Activated CD8-positive, alpha-beta T cell treated with anti-CD3 and anti-CD28 coated beads, Interleukin-2, amount 10 ng/mL, durations not matched to agents 7 days and 5 days (primary cell): Measurements from ENCODE around the gene SARDH. TPM values are rescaled to one million over a fixed set of nuclear protein-coding genes. Genes with fewer than 3 reads are reported as not detected.

ENCODE experiments used
- ATAC-seq: fragments of 150-1000 bp; cut with Tn5 transposase; one replicate; pipeline ENCODE4 v1.10.0; 2021; ENCODE audit warnings: moderate library complexity
- CTCF ChIA-PET: fragments of 350-600 bp; sonication (Branson Sonifier 250); formaldehyde crosslinking; loops from one replicate; lab custom pipeline; 2021; ENCODE audit warnings: antibody characterized with exemption; lab: Charles Lee
- POLR2A ChIA-PET: fragments of 350-600 bp; sonication (Branson Sonifier 250); formaldehyde crosslinking; loops from one replicate; lab custom pipeline; 2021; ENCODE audit warnings: antibody characterized with exemption; lab: Charles Lee
- DNase-seq: peaks from one replicate; pipeline ENCODE4 v3.0.0-alpha.2; 2020
- H3K27ac Mint-ChIP-seq: one replicate; pipeline ENCODE4 v1.8.0; 2021; ENCODE audit warnings: mild to moderate bottlenecking, mixed read lengths
- H3K27me3 Mint-ChIP-seq: one replicate; pipeline ENCODE4 v1.8.0; 2021; ENCODE audit warnings: low read depth, mixed read lengths
- H3K36me3 Mint-ChIP-seq: one replicate; pipeline ENCODE4 v1.8.0; 2021; ENCODE audit warnings: low read depth, mixed read lengths
- H3K4me1 Mint-ChIP-seq: one replicate; pipeline ENCODE4 v1.8.0; 2021; ENCODE audit warnings: low read depth, mixed read lengths
- H3K4me3 Mint-ChIP-seq: one replicate; pipeline ENCODE4 v1.8.0; 2021; ENCODE audit warnings: mild to moderate bottlenecking, mixed read lengths
- H3K9me3 Mint-ChIP-seq: one replicate; pipeline ENCODE4 v1.8.0; 2022; ENCODE audit warnings: mixed read lengths; ENCODE audit not compliant: insufficient read depth
- total RNA-seq, 2 experiments: library from RNA; stranded (reverse); gene quantifications; one replicate each; pipeline ENCODE4 v1.2.3, GENCODE V29; 2021

SARDH gene
- total RNA-seq, 2 experiments from 2014 or later: 3.0 to 3.4 TPM

GRCh38 chr9:133664173-133665050 lies 73.7 kb downstream of the SARDH start:
- no peaks in the 10 kb centered on the region for H3K36me3 Mint-ChIP-seq

GRCh38 chr9:133661846-133662540 lies 76.2 kb downstream of the SARDH start:
- no peak for ATAC-seq
- Mint-ChIP-seq H3K36me3 (no peaks in the 10 kb centered on the region), H3K4me3 (no peak overlapping the region), H3K4me1 (peaks cover 9% of the 10 kb centered on the region), H3K27me3 (peaks cover 28% of the 10 kb centered on the region), H3K9me3 (no peaks in the 10 kb centered on the region), H3K27ac (no peak overlapping the region)
- ChIA-PET POLR2A (interaction anchor here (1.0 kb wide), 1 partner anchor 52 kb away, joined by 3 read pairs; no protein-coding TSS in a partner anchor), CTCF (no interaction called here)
- DNase-seq: no peak

More at GRCh38 chr9:133664173-133665050, 73.7 kb downstream of the SARDH start:
- H3K27ac Mint-ChIP-seq: no peak overlapping the region
- peaks cover 3% of the 10 kb centered on the region for H3K4me1 Mint-ChIP-seq
- H3K4me3 Mint-ChIP-seq: no peak overlapping the region
- ChIA-PET CTCF (interaction anchor here (0.8 kb wide), 2 partner anchors 10 to 57 kb away, joined by 3 read pairs; no protein-coding TSS in a partner anchor), POLR2A (interaction anchor here (0.7 to 1.9 kb wide), 3 partner anchors 12 to 63 kb away, joined by 3 to 6 read pairs (median 4); no protein-coding TSS in a partner anchor)
- ATAC-seq (no peak), DNase-seq (no peak)
- peaks cover 7% of the 10 kb centered on the region for H3K27me3 Mint-ChIP-seq
- H3K9me3 Mint-ChIP-seq: no peaks in the 10 kb centered on the region

- CTCF ChIA-PET: interaction anchor here (1.1 to 1.5 kb wide), 2 partner anchors 24 to 55 kb away, joined by 4 to 6 read pairs; no protein-coding TSS in a partner anchor
- Mint-ChIP-seq H3K4me3 (no peak overlapping the region), H3K36me3 (no peaks in the 10 kb centered on the region), H3K27ac (no peak overlapping the region), H3K4me1 (peaks cover 13% of the 10 kb centered on the region), H3K27me3 (peaks cover 46% of the 10 kb centered on the region), H3K9me3 (no peaks in the 10 kb centered on the region)
- POLR2A ChIA-PET: interaction anchor here (1.1 kb wide), 1 partner anchor 17 kb away, joined by 3 read pairs; no protein-coding TSS in a partner anchor
- ATAC-seq (no peak), DNase-seq (no peak)
These were observed 78.6 kb downstream of the SARDH start for GRCh38 chr9:133659516-133659915.

- Mint-ChIP-seq H3K36me3 (no peaks in the 10 kb centered on the region), H3K4me1 (peaks cover 13% of the 10 kb centered on the region), H3K27ac (no peak overlapping the region), H3K27me3 (peaks cover 46% of the 10 kb centered on the region), H3K9me3 (no peaks in the 10 kb centered on the region), H3K4me3 (no peak overlapping the region)
- ChIA-PET CTCF (interaction anchor here (1.1 to 2.6 kb wide), 3 partner anchors 18 to 56 kb away, joined by 4 to 9 read pairs (median 6); no protein-coding TSS in a partner anchor), POLR2A (interaction anchor here (0.7 to 1.1 kb wide), 2 partner anchors 17 to 19 kb away, joined by 3 read pairs; no protein-coding TSS in a partner anchor)
- ATAC-seq (no peak), DNase-seq (no peak)
These were observed 79.4 kb downstream of the SARDH start for GRCh38 chr9:133658442-133659431.

- CTCF ChIA-PET: interaction anchor here (1.0 to 2.6 kb wide), 3 partner anchors 19 to 70 kb away, joined by 3 to 10 read pairs (median 9); no protein-coding TSS in a partner anchor
- Mint-ChIP-seq H3K4me3 (no peak overlapping the region), H3K27me3 (peaks cover 50% of the 10 kb centered on the region), H3K9me3 (no peaks in the 10 kb centered on the region), H3K4me1 (peaks cover 13% of the 10 kb centered on the region), H3K36me3 (no peaks in the 10 kb centered on the region), H3K27ac (no peak overlapping the region)
- no peak for DNase-seq
- POLR2A ChIA-PET: interaction anchor here (0.5 kb wide), 1 partner anchor 47 kb away, joined by 3 read pairs; no protein-coding TSS in a partner anchor
- peak; percentile 4 for ATAC-seq
These were observed 81.0 kb downstream of the SARDH start for GRCh38 chr9:133657120-133657661.

- H3K27ac Mint-ChIP-seq: no peak overlapping the region
- peak; percentile 61 for ATAC-seq
These were observed 81.7 kb downstream of the SARDH start for GRCh38 chr9:133656211-133657119.

GRCh38 chr9:133655701-133656100 lies 82.5 kb downstream of the SARDH start:
- Mint-ChIP-seq H3K36me3 (no peaks in the 10 kb centered on the region), H3K27me3 (peaks cover 50% of the 10 kb centered on the region), H3K4me3 (no peak overlapping the region), H3K27ac (no peak overlapping the region), H3K9me3 (no peaks in the 10 kb centered on the region), H3K4me1 (peaks cover 13% of the 10 kb centered on the region)
- CTCF ChIA-PET: interaction anchor here (0.9 to 2.6 kb wide), 6 partner anchors 21 to 71 kb away, joined by 4 to 10 read pairs (median 5); no protein-coding TSS in a partner anchor
- DNase-seq: no peak
- POLR2A ChIA-PET: interaction anchor here (1.2 kb wide), 1 partner anchor 21 kb away, joined by 3 read pairs; no protein-coding TSS in a partner anchor
- no peak for ATAC-seq

More at GRCh38 chr9:133656211-133657119, 81.7 kb downstream of the SARDH start:
- CTCF ChIA-PET: interaction anchor here (0.9 to 2.6 kb wide), 7 partner anchors 19 to 70 kb away, joined by 3 to 10 read pairs (median 5); no protein-coding TSS in a partner anchor
- peaks cover 13% of the 10 kb centered on the region for H3K4me1 Mint-ChIP-seq
- no peak overlapping the region for H3K4me3 Mint-ChIP-seq
- H3K9me3 Mint-ChIP-seq: no peaks in the 10 kb centered on the region
- peak; percentile 59 for DNase-seq
- no peaks in the 10 kb centered on the region for H3K36me3 Mint-ChIP-seq
- peaks cover 50% of the 10 kb centered on the region for H3K27me3 Mint-ChIP-seq
- POLR2A ChIA-PET: interaction anchor here (0.5 to 1.2 kb wide), 2 partner anchors 20 to 46 kb away, joined by 3 read pairs; no protein-coding TSS in a partner anchor

GRCh38 chr9:133654736-133655657 lies 83.2 kb downstream of the SARDH start:
- Mint-ChIP-seq H3K9me3 (no peaks in the 10 kb centered on the region), H3K36me3 (no peaks in the 10 kb centered on the region), H3K4me1 (peaks cover 11% of the 10 kb centered on the region), H3K27ac (no peak overlapping the region), H3K4me3 (no peak overlapping the region), H3K27me3 (peaks cover 49% of the 10 kb centered on the region)
- ChIA-PET POLR2A (interaction anchor here (1.2 kb wide), 1 partner anchor 22 kb away, joined by 3 read pairs; no protein-coding TSS in a partner anchor), CTCF (interaction anchor here (1.6 to 1.7 kb wide), 2 partner anchors 10 to 50 kb away, joined by 3 to 5 read pairs; no protein-coding TSS in a partner anchor)
- DNase-seq (no peak), ATAC-seq (no peak)
